HG02938 (cell line): ENCODE measurements around the gene PEX11A.
"Not testable (repeated sequence)": the region's sequence is repeated elsewhere in the genome, so short reads cannot be mapped to it uniquely, and the experiment has no call there.

Experiments
- ATAC-seq: cut with Tn5 transposase; IDR thresholded peaks from one replicate; pipeline ENCODE4 v1.9.1; 2021; ENCODE audit warnings: mild to moderate bottlenecking, moderate library complexity; ENCODE audit not compliant: unreplicated experiment

The PEX11A gene

DNA sequence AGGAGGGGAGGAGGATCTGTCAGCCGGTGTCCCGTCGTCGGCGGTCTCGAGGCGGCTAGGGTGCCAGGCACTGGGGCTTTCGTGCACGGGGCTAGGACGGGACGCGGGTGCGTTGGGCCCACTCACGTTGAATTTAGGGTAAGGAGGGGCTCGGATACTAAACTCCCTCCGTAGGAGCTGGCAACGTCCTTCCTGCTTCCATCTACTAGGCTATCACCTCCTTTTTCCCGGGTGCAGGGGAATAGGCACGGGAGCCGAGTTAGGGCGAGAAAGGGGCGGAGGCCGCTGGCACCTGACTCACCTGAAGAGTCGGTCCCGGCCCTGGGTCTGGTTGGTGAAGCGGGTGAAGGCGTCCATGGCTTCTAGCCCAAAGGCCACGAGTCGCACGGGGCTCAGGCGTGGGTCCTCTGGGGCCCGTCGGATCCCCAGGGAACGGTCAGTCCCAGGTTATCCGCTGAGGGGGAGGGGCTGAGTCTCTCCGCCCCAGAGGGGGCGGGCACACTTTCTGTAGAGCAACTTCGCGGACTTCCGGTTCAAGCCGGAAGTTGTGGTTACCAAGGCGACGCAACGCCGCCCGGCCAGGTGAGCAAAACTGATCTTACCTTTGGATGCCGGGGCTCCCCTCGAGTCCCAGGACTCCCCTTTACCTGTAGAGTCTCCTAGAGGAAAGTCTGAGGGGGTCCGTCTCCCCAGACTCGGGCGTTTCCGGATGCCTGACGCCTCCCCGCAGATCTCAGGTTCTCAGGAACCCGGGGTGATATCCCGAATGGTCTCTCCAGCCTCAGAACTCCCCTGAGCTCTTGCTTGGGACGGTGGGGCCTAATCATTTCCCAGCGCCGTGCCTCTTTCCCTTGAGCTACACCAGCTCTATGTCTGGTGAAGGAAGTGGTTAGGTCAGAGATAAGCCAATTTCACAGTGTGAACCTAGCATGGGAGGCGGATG lies at the start of gene PEX11A, which contains the start of gene WDR93:
Gene PEX11A, minus strand, starts transcription at position 479 of the 943 bp plus-strand sequence. Its CDS starts 122 bp downstream, at position 357.
Gene WDR93, plus strand, starts transcription at position 536 of the 943 bp plus-strand sequence. CDS start 10,936 bp downstream, outside the sequence.
- ATAC-seq = peak; percentile 54

DNA sequence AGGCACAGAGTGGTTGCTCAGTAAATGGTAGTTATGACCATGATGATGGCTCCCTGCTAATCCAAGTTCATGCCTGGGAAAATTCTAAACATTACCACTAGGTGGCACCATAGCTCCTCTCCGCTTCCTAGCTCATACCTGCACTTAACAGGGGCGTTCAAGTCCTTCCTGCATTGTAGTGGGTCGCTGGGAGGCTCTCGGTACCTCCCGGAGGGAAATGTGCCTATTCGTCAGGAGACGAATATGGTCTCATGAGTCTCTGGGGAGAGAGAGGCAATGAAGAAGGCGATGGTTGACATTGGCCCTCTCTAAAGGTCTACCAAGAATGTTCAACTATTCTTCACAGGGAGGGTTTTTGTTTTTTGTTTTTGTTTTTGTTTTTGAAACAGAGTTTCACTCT lies 49.6 kb upstream of the PEX11A start:
- peak; percentile 64 for ATAC-seq

- no peak for ATAC-seq
Observed at GRCh38 chr15:89735773-89736172, 45.2 kb upstream of the PEX11A start.

DNA sequence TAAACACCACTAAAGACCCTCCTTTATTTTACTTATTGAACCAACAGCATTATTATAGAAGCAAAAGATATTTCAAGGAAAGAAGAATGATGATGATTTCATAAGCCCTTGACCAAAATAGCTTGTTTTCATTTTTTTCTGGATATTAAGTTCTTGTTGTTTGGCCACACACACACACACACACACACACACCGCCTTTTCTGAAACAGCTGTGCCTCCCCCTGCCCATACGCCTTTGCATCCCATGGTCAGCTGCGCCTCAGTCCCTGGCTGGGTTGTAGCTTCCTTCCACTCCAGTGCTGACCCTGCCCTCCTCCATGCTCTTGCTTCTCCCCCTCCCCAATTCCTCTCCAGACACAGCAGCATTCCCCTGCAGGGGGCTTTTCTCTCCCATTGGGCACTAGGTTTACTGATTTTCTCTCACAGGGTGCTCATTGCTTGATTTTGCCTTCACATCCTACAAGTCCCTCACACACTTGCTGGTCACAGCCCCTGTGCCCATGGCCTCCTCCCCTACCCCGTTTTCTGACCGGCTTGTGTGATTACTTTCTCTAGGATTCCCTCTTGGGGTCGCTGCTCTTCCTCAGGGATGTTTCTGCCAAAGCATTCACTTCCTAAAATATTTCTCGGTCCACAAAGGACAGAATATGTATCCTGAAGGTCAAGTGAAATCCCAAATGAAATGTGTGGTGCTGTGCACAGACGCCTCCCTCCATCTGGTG lies 42.1 kb upstream of the PEX11A start:
- no peak for ATAC-seq

- ATAC-seq = no peak
Observed at GRCh38 chr15:89731275-89731674, 40.7 kb upstream of the PEX11A start.

GRCh38 chr15:89728254-89728653 lies 37.7 kb upstream of the PEX11A start:
- no peak for ATAC-seq

- no peak for ATAC-seq
Observed at GRCh38 chr15:89725064-89725463, 34.5 kb upstream of the PEX11A start.

DNA sequence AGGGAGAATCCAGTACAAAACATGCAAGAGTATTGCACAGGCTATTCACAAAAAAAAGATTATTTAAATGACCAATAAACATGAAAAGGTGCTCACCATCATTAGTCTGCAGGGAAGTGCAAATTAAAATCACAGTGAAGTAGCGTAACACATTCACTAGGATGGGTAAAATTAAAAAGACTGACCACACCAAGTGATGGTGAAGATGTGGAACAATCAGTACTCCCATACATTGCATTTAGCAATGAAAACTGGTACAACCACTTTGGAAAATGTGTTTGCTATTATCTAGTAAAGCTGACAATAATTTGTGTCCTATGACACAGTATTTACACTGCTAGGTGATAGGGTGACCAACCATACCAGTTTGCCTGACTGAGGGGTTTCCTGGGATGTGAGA lies 34.1 kb upstream of the PEX11A start:
- no peak for ATAC-seq

GRCh38 chr15:89723031-89723430 lies 32.5 kb upstream of the PEX11A start:
- no peak for ATAC-seq

DNA sequence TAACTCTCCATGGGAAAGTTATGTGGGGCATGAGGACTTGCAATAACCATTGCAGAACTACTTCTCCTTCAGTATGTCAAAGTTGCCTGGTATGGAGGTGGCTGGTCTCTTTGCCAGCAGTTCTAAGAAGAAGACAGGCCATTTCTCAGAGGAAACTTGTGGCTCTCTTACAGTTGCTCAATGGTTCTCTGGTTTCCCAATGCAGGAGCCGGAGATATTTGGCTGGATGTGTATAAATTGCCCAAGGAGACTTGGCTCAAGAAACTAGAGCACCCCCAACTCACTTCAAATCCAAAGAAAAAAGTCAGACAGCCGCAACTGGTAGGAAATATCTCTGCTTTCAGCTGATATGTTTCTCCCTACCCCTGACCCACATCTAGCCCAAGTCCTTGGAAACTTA lies 24.2 kb upstream of the PEX11A start:
- ATAC-seq = no peak

DNA sequence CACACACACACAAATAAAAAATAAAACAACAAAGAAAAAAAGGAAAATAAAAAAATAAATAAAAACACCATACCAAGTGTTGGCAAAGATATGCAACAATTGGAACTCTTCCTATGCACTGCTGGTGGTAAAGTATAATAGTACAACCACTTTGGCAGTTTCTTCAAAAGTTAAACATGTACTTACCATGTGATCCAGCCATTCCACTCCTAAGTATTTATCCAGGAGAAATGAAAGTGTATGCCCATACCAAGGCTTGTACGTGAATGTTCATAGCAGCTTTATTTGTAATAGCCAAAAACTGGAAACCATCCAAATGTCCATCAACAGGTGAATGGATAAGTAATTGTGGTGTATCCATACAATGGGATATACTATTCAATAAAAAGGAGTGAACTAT lies 17.0 kb upstream of the PEX11A start:
- no peak for ATAC-seq

GRCh38 chr15:89704411-89704810 lies 13.9 kb upstream of the PEX11A start:
- ATAC-seq = no peak

- ATAC-seq = no peak
Observed at GRCh38 chr15:89695198-89695597, 4.6 kb upstream of the PEX11A start.

- no peak for ATAC-seq
Observed at GRCh38 chr15:89693696-89694095, 3.1 kb upstream of the PEX11A start.

DNA sequence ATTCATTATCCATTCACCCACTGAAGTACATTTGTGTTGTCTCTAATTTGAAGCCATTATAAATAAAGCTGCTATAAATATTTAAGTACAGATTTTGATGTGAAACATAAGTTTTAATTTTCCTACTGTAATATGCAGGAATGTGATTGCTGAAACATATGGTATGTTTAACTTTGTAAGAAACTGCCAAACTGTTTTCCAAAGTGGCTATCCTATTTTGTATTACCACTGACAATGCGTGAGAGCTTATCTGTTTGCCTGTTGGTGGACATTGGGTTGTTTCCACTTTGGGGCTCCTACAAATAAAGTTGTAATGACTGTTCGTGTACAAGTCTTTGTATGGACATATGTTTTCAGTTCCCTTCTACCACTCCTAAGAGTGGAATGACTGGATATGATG lies 2.5 kb upstream of the PEX11A start:
- no peak for ATAC-seq

DNA sequence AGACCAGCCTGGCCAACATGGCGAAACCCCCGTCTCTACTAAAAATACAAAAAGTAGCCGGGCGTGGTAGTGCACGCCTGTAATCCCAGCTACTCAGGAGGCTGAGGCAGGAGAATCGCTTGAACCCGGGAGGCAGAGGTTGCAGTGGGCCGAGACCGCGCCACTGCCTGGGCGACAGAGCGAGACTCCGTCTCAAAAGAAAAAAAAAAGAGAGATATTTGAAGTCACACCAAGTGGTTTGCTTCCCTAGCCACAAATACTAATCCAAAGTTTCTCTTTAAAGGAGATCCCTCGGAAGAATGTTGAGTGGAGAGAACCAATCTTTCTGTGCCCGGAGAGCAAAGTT lies 651 bp downstream of the PEX11A start:
- not testable (repeated sequence) for ATAC-seq

DNA sequence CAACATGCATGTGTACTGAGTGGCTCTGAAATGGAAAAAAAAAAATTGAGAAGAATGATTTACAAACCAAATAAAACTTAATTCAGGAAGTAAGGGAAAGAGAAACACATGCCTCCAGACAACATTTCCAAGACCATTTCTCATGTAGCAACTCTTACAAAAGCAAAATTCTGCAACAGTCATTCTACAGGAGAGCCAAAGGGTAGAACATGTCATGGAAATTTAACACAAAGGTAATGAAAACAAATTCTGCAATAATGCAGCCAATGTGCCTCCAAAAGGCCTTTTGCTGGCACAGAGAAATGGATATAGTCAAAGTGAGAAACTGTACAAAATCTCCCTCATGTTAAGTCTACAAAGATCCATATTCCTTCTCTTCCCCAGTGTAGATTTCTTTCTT lies 4.0 kb downstream of the PEX11A start:
- no peak for ATAC-seq

DNA sequence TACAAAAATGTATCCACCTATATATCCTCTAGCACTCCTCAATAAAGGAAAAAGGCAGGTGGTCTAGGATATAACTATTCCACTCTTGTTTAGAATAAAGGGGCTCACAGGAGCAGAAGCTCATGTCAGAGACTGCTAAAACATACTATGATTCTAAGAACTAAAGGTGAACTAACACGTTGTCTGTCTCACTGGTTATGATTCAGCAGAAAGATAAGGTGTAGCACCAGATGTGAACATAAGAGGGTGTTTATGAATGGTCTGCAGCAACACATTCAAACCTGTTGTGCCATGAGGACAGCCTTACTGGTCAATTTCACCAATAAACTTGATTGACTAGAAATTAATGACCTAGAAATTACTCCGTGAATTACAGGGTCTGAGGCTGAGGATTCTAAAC lies 4.6 kb downstream of the PEX11A start:
- ATAC-seq = no peak

GRCh38 chr15:89681146-89681545 lies 9.4 kb downstream of the PEX11A start:
- ATAC-seq = no peak

GRCh38 chr15:89680282-89680873 lies 10.2 kb downstream of the PEX11A start:
- no peak for ATAC-seq

- ATAC-seq = no peak
Observed at GRCh38 chr15:89679212-89679611, 11.3 kb downstream of the PEX11A start, which contains the start of gene PLIN1. TSS of gene PLIN1 (minus strand) at chr15:89679367. CDS start at chr15:89677489, 1,878 bp downstream.
